Transverse colon (tissue), 4 donors: Measurements from ENCODE around the gene MEI4. TPM values are rescaled to one million over a fixed set of nuclear protein-coding genes. Genes with fewer than 3 reads are reported as not detected.

Experiments used
- DNase-seq: peaks from one replicate; pipeline ENCODE4 v3.0.0-alpha.2; 2019
- H3K27ac ChIP-seq, 4 donors: fragments of 200-600 bp; sonication (generic); 2 replicates each; pipeline ENCODE4 v1.5.1; 2016 to 2018; ENCODE audit warnings: inconsistent platforms in 4 of 4
- H3K27me3 ChIP-seq: fragments of 200-600 bp; sonication (generic); 2 replicates; pipeline ENCODE4 v1.5.1; 2017; ENCODE audit warnings: inconsistent platforms
- H3K36me3 ChIP-seq, 4 donors: fragments of 200-600 bp; sonication (generic); 2 replicates each; pipeline ENCODE4 v1.5.1; 2017 to 2019; ENCODE audit warnings: inconsistent platforms in 4 of 4
- H3K4me1 ChIP-seq, 4 donors: fragments of 200-600 bp; sonication (generic); 2 replicates each; pipeline ENCODE4 v1.5.1; 2017 to 2020; ENCODE audit warnings: inconsistent platforms in 4 of 4
- H3K4me3 ChIP-seq, 4 donors: fragments of 200-600 bp; sonication (generic); 1 replicate in 1 of 4; 2 replicates in 3 of 4; pipeline versions ENCODE4 v1.5.1 to v1.6.1; 2017 to 2019; ENCODE audit warnings: inconsistent platforms in 4 of 4
- H3K9me3 ChIP-seq, 2 donors: fragments of 200-600 bp; sonication (generic); 2 replicates each; pipeline ENCODE4 v1.5.1; 2017 to 2019; ENCODE audit warnings: inconsistent platforms in 2 of 2
- CTCF ChIP-seq, 5 experiments: fragments of 200-600 bp in 3 of 5; fragments of 450-650 bp in 2 of 5; sonication (generic) in 3 of 5; IDR thresholded peaks; 1 replicate in 2 of 5; 2 replicates in 3 of 5; pipeline ENCODE4 v1.5.1; 2016 to 2017; ENCODE audit warnings: antibody characterized with exemption in 5 of 5, inconsistent platforms in 3 of 5, mild to moderate bottlenecking in 2 of 5, moderate library complexity in 1 of 5
- EP300 ChIP-seq: sonication (generic); formaldehyde crosslinking; IDR thresholded peaks from one replicate; pipeline ENCODE4 v1.6.1; 2017; ENCODE audit warnings: antibody characterized with exemption, low read depth
- POLR2A ChIP-seq: fragments of 450-650 bp; IDR thresholded peaks from one replicate; pipeline ENCODE4 v1.6.1; 2016; ENCODE audit warnings: antibody characterized with exemption, mild to moderate bottlenecking, moderate library complexity
- POLR2AphosphoS5 ChIP-seq, 3 donors: sonication (generic); formaldehyde crosslinking; IDR thresholded peaks; one replicate each; pipeline ENCODE4 v1.6.1; 2016; ENCODE audit warnings: antibody characterized with exemption in 3 of 3
- WGBS, 2 donors: methylation state at CpG; one replicate each; pipeline ENCODE4 v1.1.5; 2018; ENCODE audit warnings: low coverage in 1 of 2; 5-methylcytosine and 5-hydroxymethylcytosine counted together
- in situ Hi-C, 4 donors: fragments of 200-750 bp; cut with MboI; loops; one replicate each; pipeline versions ENCODE4 v1.15.0 to v1.15.1; 2017; ENCODE audit warnings: low sequenced_read_pairs in 3 of 4, low pct_ligation_motif_present in 1 of 4, low pct_unique_long_range_greater_than_20kb in 1 of 4
- intact Hi-C: fragments of 100-400 bp; cut with DNase I; formaldehyde crosslinking; loops from one replicate; pipeline ENCODE4 v1.15.1; 2023; ENCODE audit warnings: low total_unique reads
- total RNA-seq, 4 donors: library from RNA; depleted of rRNA; stranded (reverse); fragments of >200 nt; gene quantifications; one replicate each; pipeline ENCODE4 v1.1.0, GENCODE V29; 2016

MEI4 gene
- total RNA-seq, 4 donors from 2014 or later: under 0.01 TPM; not detected in 3

- Histone ChIP-seq H3K27me3 (no peaks in the 10 kb centered on the region), H3K4me1 (no peaks in the 10 kb centered on the region), H3K36me3 (no peaks in the 10 kb centered on the region), H3K27ac (no peak overlapping the region), H3K4me3 (no peak overlapping the region), H3K9me3 (no peaks in the 10 kb centered on the region)
- no peak for TF ChIP-seq POLR2A
- WGBS, 2 donors: 65 to 71% methylated on average over 2 of the region's 2 CpGs
- DNase-seq: no peak
- in situ Hi-C loops (no loop called here), intact Hi-C loops (no loop called here)
Measured at GRCh38 chr6:77630014-77630413, 22.8 kb upstream of the MEI4 start.

GRCh38 chr6:77633471-77633870, 19.4 kb upstream of the MEI4 start:
- intact Hi-C loops: no loop called here
- Histone ChIP-seq H3K4me1 (no peaks in the 10 kb centered on the region), H3K4me3 (no peak overlapping the region), H3K36me3 (no peaks in the 10 kb centered on the region), H3K27me3 (no peaks in the 10 kb centered on the region), H3K9me3 (no peaks in the 10 kb centered on the region), H3K27ac (no peak overlapping the region)
- WGBS, 2 donors: 44 to 74% methylated on average over 1 of the region's 1 CpG
- DNase-seq: no peak
- TF ChIP-seq EP300 (no peak), CTCF (IDR thresholded peaks at IDR 0.05) (no peak), POLR2A (no peak), POLR2AphosphoS5 (IDR thresholded peaks at IDR 0.05) (no peak)
- in situ Hi-C loops: no loop called here

- no peak for TF ChIP-seq POLR2AphosphoS5 (IDR thresholded peaks at IDR 0.05)
- no peak for TF ChIP-seq CTCF (IDR thresholded peaks at IDR 0.05)
- TF ChIP-seq EP300: no peak
- TF ChIP-seq POLR2A: no peak
- Histone ChIP-seq H3K4me1 (no peaks in the 10 kb centered on the region), H3K36me3 (no peaks in the 10 kb centered on the region), H3K4me3 (no peak overlapping the region), H3K9me3 (no peaks in the 10 kb centered on the region), H3K27ac (no peak overlapping the region), H3K27me3 (no peaks in the 10 kb centered on the region)
- intact Hi-C loops: no loop called here
- WGBS, 2 donors: 83 to 96% methylated on average over 1 of the region's 1 CpG
- in situ Hi-C loops: no loop called here
- no peak for DNase-seq
Measured at GRCh38 chr6:77633993-77634715, 18.7 kb upstream of the MEI4 start.

GRCh38 chr6:77638129-77638830, 14.6 kb upstream of the MEI4 start:
- Histone ChIP-seq H3K4me3 (no peak overlapping the region), H3K36me3 (no peaks in the 10 kb centered on the region), H3K27me3 (no peaks in the 10 kb centered on the region), H3K4me1 (no peaks in the 10 kb centered on the region), H3K9me3 (no peaks in the 10 kb centered on the region), H3K27ac (no peak overlapping the region)
- no peak for TF ChIP-seq POLR2AphosphoS5 (IDR thresholded peaks at IDR 0.05)
- no peak for DNase-seq
- WGBS, 2 donors: 88 to 90% methylated on average over 14 to 16 of the region's 16 CpGs
- intact Hi-C loops (no loop called here), in situ Hi-C loops (no loop called here)

- Histone ChIP-seq H3K36me3 (no peaks in the 10 kb centered on the region), H3K27me3 (no peaks in the 10 kb centered on the region), H3K4me1 (no peaks in the 10 kb centered on the region), H3K4me3 (no peak overlapping the region), H3K27ac (no peak overlapping the region), H3K9me3 (no peaks in the 10 kb centered on the region)
- TF ChIP-seq CTCF (IDR thresholded peaks at IDR 0.05) (no peak), POLR2AphosphoS5 (IDR thresholded peaks at IDR 0.05) (no peak), EP300 (no peak), POLR2A (no peak)
- in situ Hi-C loops (no loop called here), intact Hi-C loops (no loop called here)
- 40 to 47% methylated on average over 2 of the region's 2 CpGs for WGBS, 2 donors
- no peak for DNase-seq
Measured at GRCh38 chr6:77644102-77644705, 8.6 kb upstream of the MEI4 start.
